Measurements from ENCODE around the gene RAB12. TPM values are rescaled to one million over a fixed set of nuclear protein-coding genes. Genes with fewer than 3 reads are reported as not detected.

Gene RAB12
- total RNA-seq, 3 donors from 2014 or later: 46.5 to 64.0 (median 55.0) TPM

- H3K9me3 ChIP-seq: no peaks in the 10 kb centered on the region
- H3K4me1 ChIP-seq: no peaks in the 10 kb centered on the region
- no peak for DNase-seq (ENCODE audit: low spot score in 2 of 2)
- no peak overlapping the region for H3K4me3 ChIP-seq
- TF ChIP-seq CTCF (IDR thresholded peaks at IDR 0.05) (no peak), POLR2AphosphoS5 (IDR thresholded peaks at IDR 0.05) (no peak), POLR2A (IDR thresholded peaks at IDR 0.05) (no peak)
- H3K27ac ChIP-seq: peak overlapping the region; percentile 54 to 70
- no peaks in the 10 kb centered on the region for H3K27me3 ChIP-seq
- intact Hi-C loops (cut with DNase I; ENCODE audit: low total_unique reads): no loop called here
- no peaks in the 10 kb centered on the region for H3K36me3 ChIP-seq
Measured at GRCh38 chr18:8657050-8657820, 48.0 kb downstream of the RAB12 start.

- Histone ChIP-seq H3K27ac (peak overlapping the region in 1 of 2 donors; percentile 54), H3K36me3 (no peaks in the 10 kb centered on the region), H3K27me3 (no peaks in the 10 kb centered on the region), H3K9me3 (no peaks in the 10 kb centered on the region), H3K4me3 (no peak overlapping the region), H3K4me1 (no peaks in the 10 kb centered on the region)
- TF ChIP-seq POLR2AphosphoS5 (IDR thresholded peaks at IDR 0.05): no peak
- TF ChIP-seq POLR2A (IDR thresholded peaks at IDR 0.05): no peak
- TF ChIP-seq CTCF (IDR thresholded peaks at IDR 0.05): no peak
- intact Hi-C loops (cut with DNase I; ENCODE audit: low total_unique reads): no loop called here
- no peak for DNase-seq (ENCODE audit: low spot score in 2 of 2)
Measured at GRCh38 chr18:8657873-8658470, 48.7 kb downstream of the RAB12 start.

- Histone ChIP-seq H3K4me1 (no peaks in the 10 kb centered on the region), H3K27me3 (no peaks in the 10 kb centered on the region), H3K27ac (no peak overlapping the region), H3K4me3 (no peak overlapping the region), H3K9me3 (no peaks in the 10 kb centered on the region), H3K36me3 (no peaks in the 10 kb centered on the region)
- TF ChIP-seq CTCF (IDR thresholded peaks at IDR 0.05) (no peak), POLR2AphosphoS5 (IDR thresholded peaks at IDR 0.05) (no peak), POLR2A (IDR thresholded peaks at IDR 0.05) (no peak)
- DNase-seq (ENCODE audit: low spot score in 2 of 2): no peak
- intact Hi-C loops (cut with DNase I; ENCODE audit: low total_unique reads): no loop called here
Measured at GRCh38 chr18:8658858-8659485, 49.7 kb downstream of the RAB12 start.

GRCh38 chr18:8659609-8660242 lies 50.5 kb downstream of the RAB12 start:
- TF ChIP-seq POLR2AphosphoS5 (IDR thresholded peaks at IDR 0.05) (no peak), CTCF (IDR thresholded peaks at IDR 0.05) (no peak)
- Histone ChIP-seq H3K27ac (no peak overlapping the region), H3K27me3 (no peaks in the 10 kb centered on the region), H3K9me3 (no peaks in the 10 kb centered on the region), H3K4me1 (no peaks in the 10 kb centered on the region), H3K4me3 (no peak overlapping the region), H3K36me3 (no peaks in the 10 kb centered on the region)
- intact Hi-C loops (cut with DNase I; ENCODE audit: low total_unique reads): no loop called here
- DNase-seq (ENCODE audit: low spot score in 2 of 2): no peak

All from breast epithelium (tissue), 4 donors.